ENCODE measurements around the gene TSC2.

Gene TSC2

DNA sequence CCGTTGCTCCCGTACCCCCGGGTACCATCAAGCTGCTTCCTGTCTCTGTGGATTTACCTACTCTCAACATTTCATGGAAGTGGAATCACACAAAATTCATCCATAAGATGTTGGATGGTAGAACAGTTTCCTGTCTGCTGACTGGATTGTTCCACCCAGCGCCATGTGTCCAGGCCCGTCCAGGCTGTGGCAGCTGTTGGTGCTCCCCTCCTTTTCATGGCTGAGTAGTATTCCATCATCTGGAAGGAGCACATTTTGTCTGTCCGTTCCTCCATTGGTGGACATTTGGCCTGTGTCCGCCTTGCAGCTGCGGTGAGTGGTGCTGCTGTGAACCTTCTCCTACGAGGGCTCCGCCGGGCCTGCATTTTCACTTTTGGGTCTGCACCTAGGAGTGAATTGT lies 18.4 kb downstream of the TSC2 start:
- Histone ChIP-seq H3K4me3 (ENCODE audit: low read depth in 1 of 2, low read length in 1 of 2) (no peak overlapping the region), H3K27me3 (no peaks in the 10 kb centered on the region), H3K27ac (no peak overlapping the region), H3K9me3 (no peaks in the 10 kb centered on the region), H3K36me3 (peaks cover 96% of the 10 kb centered on the region), H3K4me1 (ENCODE audit: control insufficient read depth in 1 of 2, insufficient read depth in 1 of 2, low read depth in 1 of 2, low read length in 1 of 2) (peaks cover 0 to 2% of the 10 kb centered on the region in 2 experiments)
- TF ChIP-seq, protein P1, sequence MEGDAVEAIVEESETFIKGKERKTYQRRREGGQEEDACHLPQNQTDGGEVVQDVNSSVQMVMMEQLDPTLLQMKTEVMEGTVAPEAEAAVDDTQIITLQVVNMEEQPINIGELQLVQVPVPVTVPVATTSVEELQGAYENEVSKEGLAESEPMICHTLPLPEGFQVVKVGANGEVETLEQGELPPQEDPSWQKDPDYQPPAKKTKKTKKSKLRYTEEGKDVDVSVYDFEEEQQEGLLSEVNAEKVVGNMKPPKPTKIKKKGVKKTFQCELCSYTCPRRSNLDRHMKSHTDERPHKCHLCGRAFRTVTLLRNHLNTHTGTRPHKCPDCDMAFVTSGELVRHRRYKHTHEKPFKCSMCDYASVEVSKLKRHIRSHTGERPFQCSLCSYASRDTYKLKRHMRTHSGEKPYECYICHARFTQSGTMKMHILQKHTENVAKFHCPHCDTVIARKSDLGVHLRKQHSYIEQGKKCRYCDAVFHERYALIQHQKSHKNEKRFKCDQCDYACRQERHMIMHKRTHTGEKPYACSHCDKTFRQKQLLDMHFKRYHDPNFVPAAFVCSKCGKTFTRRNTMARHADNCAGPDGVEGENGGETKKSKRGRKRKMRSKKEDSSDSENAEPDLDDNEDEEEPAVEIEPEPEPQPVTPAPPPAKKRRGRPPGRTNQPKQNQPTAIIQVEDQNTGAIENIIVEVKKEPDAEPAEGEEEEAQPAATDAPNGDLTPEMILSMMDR (IDR thresholded peaks at IDR 0.05), result no peak

DNA sequence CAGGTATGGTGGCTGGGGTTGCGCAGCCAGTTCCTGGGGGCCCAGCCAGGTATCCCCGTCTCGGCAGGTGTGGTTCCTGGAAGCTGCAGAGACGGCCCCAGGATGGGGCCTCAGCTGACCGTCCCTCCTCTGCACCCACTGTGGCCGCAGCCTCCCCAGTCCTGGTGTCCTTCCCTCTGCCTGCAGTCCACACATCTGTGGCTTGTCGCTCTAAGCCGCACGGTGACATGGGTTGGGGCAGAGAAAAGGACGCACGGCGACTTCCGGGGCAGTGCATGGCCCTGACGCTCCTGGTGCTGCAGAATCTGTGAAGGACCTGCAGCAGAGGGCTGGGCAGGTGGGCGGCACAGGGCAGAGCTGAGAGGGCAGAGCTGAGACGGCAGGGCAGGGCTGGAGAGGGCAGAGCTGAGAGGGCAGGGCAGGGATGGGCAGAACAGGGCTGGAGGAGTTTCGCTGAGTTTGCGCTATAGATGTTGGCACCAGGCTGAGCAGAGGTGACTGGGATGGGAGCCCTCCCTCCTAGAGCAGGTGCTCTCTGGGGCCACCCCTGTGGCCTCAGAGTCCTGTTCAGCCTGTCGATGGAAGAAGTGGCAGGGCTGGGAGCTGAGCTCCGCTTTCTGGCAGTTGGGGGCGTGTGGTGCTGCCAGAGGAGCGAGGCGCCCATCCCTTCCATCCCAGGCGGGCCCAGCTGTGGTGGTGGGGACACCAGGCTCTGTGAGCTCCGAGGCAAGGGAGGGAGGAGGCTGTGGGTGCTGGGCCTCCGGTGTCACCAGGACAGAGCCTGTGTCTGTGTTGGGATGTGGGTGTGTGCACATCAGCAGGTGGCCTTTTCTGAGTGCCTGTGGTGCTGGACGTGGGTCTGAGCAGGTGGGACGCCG lies 23.0 kb downstream of the TSC2 start:
- TF ChIP-seq, protein P1 (IDR thresholded peaks at IDR 0.05), result no peak
- H3K27ac ChIP-seq, result no peak overlapping the region
- H3K4me1 ChIP-seq (ENCODE audit: control insufficient read depth in 1 of 2, insufficient read depth in 1 of 2, low read depth in 1 of 2, low read length in 1 of 2), result peaks cover 0 to 7% of the 10 kb centered on the region in 2 experiments
- H3K9me3 ChIP-seq, result no peaks in the 10 kb centered on the region
- no peak overlapping the region for H3K4me3 ChIP-seq (ENCODE audit: low read depth in 1 of 2, low read length in 1 of 2)
- H3K27me3 ChIP-seq, result no peaks in the 10 kb centered on the region
- H3K36me3 ChIP-seq, result peaks cover 94% of the 10 kb centered on the region

DNA sequence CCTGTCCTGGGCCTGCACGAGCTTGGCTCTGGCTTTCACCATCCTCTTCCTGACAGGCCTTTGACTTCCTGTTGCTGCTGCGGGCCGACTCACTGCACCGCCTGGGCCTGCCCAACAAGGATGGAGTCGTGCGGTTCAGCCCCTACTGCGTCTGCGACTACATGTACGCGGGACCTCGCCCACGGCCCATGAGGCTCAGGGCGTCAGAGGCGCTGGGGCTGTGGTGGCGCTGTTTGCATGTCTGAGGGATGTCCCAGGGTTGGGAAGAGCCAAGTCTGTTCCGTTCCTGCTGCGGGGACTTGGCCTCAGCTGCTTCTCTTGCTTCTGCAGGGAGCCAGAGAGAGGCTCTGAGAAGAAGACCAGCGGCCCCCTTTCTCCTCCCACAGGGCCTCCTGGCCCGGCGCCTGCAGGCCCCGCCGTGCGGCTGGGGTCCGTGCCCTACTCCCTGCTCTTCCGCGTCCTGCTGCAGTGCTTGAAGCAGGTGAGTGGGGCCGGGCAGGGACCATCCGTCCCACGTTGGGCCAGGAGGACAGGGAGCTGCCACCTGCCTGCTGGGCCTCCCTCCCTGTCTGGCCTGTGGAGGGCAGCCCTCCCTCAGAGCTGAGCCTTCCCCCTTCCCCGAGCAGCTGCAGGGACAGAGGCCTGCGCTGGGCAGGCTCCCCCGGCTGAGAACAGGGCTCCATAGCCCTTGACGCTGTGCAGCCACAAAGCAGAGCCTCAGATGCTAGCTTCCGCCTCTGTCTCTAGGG lies 23.8 kb downstream of the TSC2 start:
- TF ChIP-seq, protein P1 (IDR thresholded peaks at IDR 0.05), result no peak
- H3K27me3 ChIP-seq, result no peaks in the 10 kb centered on the region
- peaks cover 95% of the 10 kb centered on the region for H3K36me3 ChIP-seq
- H3K27ac ChIP-seq, result no peak overlapping the region
- peaks cover 0 to 7% of the 10 kb centered on the region in 2 experiments for H3K4me1 ChIP-seq (ENCODE audit: control insufficient read depth in 1 of 2, insufficient read depth in 1 of 2, low read depth in 1 of 2, low read length in 1 of 2)
- no peak overlapping the region for H3K4me3 ChIP-seq (ENCODE audit: low read depth in 1 of 2, low read length in 1 of 2)
- H3K9me3 ChIP-seq, result no peaks in the 10 kb centered on the region

DNA sequence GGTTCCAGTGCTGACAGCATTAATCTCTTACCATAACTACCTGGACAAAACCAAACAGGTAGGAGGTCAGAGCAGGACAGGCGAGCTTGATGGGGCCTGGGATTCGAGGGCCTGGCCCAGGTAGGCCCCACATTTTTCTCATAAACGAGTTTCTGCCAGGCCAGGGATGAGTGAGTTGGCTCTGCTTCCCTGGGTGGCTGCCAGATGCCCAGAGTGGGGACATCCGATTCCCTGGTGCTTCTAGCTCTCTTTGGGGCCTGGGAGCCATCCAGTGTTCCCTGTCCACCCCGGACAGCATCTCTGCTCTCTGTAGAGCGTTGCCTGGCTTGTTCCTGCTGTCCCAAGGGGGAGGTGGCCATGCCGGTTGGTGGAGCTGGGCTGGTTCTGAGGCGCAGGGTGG lies 25.1 kb downstream of the TSC2 start:
- H3K4me3 ChIP-seq (ENCODE audit: low read depth in 1 of 2, low read length in 1 of 2), result no peak overlapping the region
- no peak overlapping the region for H3K27ac ChIP-seq
- H3K9me3 ChIP-seq, result no peaks in the 10 kb centered on the region
- no peaks in the 10 kb centered on the region for H3K27me3 ChIP-seq
- peaks cover 0 to 7% of the 10 kb centered on the region in 2 experiments for H3K4me1 ChIP-seq (ENCODE audit: control insufficient read depth in 1 of 2, insufficient read depth in 1 of 2, low read depth in 1 of 2, low read length in 1 of 2)
- TF ChIP-seq, protein P1 (IDR thresholded peaks at IDR 0.05), result no peak
- H3K36me3 ChIP-seq, result peaks cover 95% of the 10 kb centered on the region

DNA sequence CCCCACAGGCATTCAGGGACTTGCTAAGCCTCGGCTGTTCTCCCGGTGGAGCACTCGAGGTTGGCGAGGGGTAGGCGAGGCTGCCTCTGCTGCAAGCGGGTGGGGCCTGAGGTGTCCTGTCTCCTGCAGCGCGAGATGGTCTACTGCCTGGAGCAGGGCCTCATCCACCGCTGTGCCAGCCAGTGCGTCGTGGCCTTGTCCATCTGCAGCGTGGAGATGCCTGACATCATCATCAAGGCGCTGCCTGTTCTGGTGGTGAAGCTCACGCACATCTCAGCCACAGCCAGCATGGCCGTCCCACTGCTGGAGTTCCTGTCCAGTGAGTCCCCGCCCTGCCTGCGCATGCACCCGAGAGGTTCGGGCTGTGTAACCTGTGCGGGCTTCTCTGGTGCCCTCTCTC lies 26.3 kb downstream of the TSC2 start:
- peaks cover 0 to 7% of the 10 kb centered on the region in 2 experiments for H3K4me1 ChIP-seq (ENCODE audit: control insufficient read depth in 1 of 2, insufficient read depth in 1 of 2, low read depth in 1 of 2, low read length in 1 of 2)
- no peak overlapping the region for H3K4me3 ChIP-seq (ENCODE audit: low read depth in 1 of 2, low read length in 1 of 2)
- H3K9me3 ChIP-seq, result no peaks in the 10 kb centered on the region
- TF ChIP-seq, protein P1 (IDR thresholded peaks at IDR 0.05), result no peak
- H3K27ac ChIP-seq, result no peak overlapping the region
- peaks cover 95% of the 10 kb centered on the region for H3K36me3 ChIP-seq
- H3K27me3 ChIP-seq, result no peaks in the 10 kb centered on the region

Data from neutrophil (primary cell).